NK-92 (cell line): ENCODE measurements around the gene CILP2.

Experiments
- DNase-seq: peaks from one replicate; lab custom pipeline; 2025; ENCODE audit not compliant: unreplicated experiment; lab: John Stamatoyannopoulos, UW

Gene CILP2

DNA sequence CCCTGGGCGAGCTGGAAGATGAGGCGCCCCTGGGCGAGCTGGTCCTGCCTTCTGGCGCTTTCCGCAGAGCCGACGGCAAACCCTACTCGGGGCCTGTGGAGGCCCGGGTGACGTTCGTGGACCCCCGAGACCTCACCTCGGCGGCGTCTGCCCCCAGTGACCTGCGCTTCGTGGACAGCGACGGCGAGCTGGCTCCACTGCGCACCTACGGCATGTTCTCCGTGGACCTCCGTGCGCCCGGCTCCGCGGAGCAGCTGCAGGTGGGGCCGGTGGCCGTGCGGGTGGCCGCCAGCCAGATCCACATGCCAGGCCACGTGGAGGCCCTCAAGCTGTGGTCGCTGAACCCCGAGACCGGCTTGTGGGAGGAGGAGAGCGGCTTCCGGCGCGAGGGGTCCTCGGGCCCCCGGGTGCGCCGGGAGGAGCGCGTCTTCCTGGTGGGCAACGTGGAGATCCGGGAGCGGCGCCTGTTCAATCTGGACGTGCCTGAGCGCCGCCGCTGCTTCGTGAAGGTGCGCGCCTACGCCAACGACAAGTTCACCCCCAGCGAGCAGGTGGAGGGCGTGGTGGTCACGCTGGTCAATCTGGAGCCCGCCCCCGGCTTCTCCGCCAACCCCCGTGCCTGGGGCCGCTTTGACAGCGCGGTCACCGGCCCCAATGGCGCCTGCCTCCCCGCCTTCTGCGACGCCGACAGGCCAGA lies 6.3 kb downstream of the CILP2 start:
- no peak for DNase-seq

GRCh38 chr19:19544954-19545591 lies 7.0 kb downstream of the CILP2 start:
- DNase-seq: no peak

- no peak for DNase-seq
Observed at GRCh38 chr19:19545707-19546106, 7.6 kb downstream of the CILP2 start.

DNA sequence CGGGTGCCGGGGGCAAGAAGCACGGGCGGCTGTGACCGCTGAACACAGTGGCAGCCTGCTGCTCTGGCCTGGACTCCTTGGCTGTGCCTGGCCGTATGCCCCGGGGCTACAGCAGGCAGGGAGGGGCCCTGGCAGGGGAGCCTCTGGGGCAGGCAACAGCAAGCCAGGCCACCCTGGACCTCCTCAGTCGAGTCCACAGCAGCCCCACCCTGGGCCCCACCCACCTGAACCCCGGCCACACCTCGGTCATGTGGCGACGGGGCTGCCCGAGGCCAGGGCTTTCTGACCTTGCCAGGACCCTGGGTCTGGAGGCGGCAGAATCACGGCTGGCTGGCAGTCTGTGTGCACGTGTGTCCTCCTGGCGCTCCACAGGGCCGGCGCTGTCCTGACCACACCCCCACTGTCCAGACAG lies 8.7 kb downstream of the CILP2 start:
- no peak for DNase-seq

GRCh38 chr19:19547674-19548336 lies 9.7 kb downstream of the CILP2 start:
- DNase-seq: no peak

DNA sequence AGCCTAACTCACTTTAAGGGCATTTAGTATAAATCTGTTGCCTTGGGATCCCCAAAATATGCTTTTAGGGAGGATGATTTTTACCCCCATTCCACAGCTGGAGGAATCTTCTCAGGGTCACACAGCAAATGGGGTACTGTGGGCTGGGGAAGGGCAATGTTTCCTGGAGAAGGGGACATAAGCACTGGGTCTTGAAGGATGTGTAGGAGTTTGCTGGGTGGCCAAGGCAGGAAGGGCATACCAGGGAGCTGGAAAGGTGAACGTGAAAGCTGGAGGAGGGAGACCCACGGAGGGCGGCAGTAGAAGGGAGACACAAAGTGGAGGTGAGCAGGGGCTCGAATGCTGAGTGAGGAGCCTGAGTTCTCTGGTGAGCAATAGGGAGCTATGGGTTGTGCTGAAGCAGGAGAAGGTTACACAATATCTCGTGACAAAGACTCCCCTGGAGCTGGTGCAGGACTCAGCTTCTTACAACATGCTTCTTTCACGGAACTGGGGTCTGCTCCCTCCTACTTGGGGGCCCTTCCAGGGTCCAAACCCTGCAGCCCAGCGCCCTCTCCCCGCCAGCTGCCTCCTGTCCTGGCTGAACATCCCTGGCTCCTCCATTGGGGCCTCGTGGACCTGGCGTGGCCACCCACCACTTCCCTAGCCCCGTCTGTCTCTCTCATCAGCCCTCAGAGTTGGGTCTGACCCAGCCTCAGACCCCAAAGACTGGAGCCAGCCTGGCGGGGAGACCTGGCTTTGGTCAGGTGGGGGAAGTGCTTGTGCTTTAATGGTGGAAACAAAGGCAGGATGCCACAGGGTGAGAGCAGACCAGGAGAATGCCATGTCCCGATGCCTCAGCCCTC lies 11.1 kb downstream of the CILP2 start:
- no peak for DNase-seq

DNA sequence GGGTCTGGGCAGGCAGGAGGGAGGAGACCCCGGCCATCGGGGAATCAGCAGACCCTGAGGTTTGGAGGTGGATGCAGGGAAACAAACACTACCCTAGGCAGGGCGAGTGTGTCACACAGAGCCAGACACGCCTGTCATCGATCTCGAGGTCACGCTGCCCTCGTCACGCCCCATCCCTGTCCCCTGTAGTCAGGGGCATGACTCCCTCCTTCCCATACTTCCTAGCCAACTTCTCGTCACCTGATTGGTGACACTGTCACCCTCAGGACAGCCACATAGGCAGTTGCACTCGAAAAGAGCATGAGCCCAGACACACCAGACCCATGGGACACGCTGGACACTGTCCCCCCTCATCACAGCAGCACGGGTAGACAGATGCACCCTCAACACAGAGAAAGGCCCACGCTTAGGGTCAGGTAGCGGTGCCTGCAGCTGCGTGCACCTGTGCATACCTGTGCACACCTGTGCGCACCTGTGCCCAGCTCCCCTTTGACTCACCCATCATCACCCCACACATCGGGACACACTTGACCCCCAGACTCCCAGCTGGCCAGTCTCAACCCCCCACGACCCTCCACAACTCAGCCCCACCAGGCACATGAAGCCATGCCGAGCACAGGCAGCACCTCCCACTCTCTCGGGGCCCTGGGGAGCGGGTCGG lies 11.9 kb downstream of the CILP2 start:
- no peak for DNase-seq

GRCh38 chr19:19550485-19550929 lies 12.4 kb downstream of the CILP2 start:
- no peak for DNase-seq

- DNase-seq: no peak
Observed at GRCh38 chr19:19550972-19551852, 13.1 kb downstream of the CILP2 start.

DNA sequence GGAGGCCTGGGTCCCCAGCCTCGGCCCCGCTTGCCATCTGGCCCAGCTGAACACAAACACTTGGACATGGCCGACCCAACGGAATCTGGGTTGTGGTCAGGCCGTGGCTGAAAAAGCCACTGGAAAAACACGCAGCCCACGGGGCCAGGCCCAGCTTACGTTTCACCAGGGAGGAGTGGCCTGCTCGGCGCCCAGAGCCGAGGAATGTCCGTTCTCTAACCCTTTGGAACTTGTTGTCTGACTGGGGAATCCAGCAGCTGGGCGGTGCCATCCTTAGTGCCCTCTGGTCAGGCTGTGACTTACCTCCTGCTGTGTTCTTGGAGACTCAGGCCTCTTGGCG lies 13.8 kb downstream of the CILP2 start:
- DNase-seq: no peak

DNA sequence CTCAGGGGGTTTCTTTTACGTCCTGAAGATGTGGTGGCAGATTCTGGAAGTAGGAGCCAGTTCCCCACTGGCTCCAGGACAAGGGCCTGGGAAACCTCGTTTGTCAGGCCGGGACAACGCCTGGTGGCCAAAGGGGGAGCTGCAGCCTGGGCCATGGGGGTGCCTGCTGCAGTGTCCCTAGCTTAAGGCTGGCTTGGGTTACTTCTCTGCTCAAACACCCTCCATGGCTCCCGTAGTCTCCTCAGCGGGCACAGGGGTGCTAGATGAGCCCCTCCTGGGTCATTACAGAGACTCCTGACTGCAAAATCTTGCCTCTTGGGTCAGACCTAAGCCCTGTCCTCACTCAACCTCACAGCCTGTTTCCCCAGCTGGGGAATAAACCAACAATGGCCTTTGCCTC lies 14.7 kb downstream of the CILP2 start:
- DNase-seq: no peak

GRCh38 chr19:19553670-19554069 lies 15.6 kb downstream of the CILP2 start:
- no peak for DNase-seq

GRCh38 chr19:19554074-19555023 lies 16.3 kb downstream of the CILP2 start:
- DNase-seq: no peak

DNA sequence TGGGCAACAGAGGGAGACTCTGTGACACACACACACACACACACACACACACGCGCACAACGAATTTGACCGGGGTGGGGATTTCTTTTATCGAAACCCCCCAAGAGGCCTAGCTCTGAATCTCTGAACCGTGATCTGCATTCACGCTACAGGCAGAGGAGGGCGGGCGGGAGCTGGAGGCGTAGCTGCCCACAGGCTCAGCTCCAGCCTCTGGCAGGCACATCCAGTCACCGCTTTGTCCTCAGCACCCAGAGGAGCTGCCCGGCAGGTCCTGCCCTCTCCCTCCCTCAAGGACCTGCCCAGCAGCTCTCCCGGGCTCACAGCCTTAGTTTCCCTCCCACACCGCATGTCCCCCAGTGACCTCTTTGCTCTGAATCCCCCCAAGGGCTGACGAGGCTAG lies 20.0 kb downstream of the CILP2 start:
- no peak for DNase-seq

GRCh38 chr19:19558636-19559035 lies 20.6 kb downstream of the CILP2 start:
- DNase-seq: no peak

GRCh38 chr19:19559931-19560330 lies 21.9 kb downstream of the CILP2 start:
- DNase-seq: no peak

- no peak for DNase-seq
Observed at GRCh38 chr19:19561946-19562664, 24.0 kb downstream of the CILP2 start.

- DNase-seq: no peak
Observed at GRCh38 chr19:19562665-19563347, 24.7 kb downstream of the CILP2 start.
